Neural cell (in vitro differentiated cells): Measurements from ENCODE around the gene AFG1L. TPM values are rescaled to one million over a fixed set of nuclear protein-coding genes. Genes with fewer than 3 reads are reported as not detected.
"Not testable (repeated sequence)": the region's sequence is repeated elsewhere in the genome, so short reads cannot be mapped to it uniquely, and the experiment has no call there.

ENCODE experiments used
- H2AFZ ChIP-seq: fragments of 200-600, 300-800 bp; sonication (generic), shearing (Covaris generic); 2 replicates; pipeline ENCODE4 v1.6.0; 2014; ENCODE audit warnings: low read depth, mild to moderate bottlenecking, antibody characterized with exemption, low read length, moderate library complexity
- H3F3A ChIP-seq: fragments of 200-600 bp; shearing (Covaris generic); 2 replicates; pipeline ENCODE4 v1.6.1; 2016; ENCODE audit warnings: mild to moderate bottlenecking, moderate library complexity, mixed read lengths, antibody characterized with exemption, low read length; ENCODE audit not compliant: insufficient read depth, poor library complexity, severe bottlenecking
- H3K27ac ChIP-seq: fragments of 200-600, 300-800 bp; sonication (generic), shearing (Covaris generic); 2 replicates; pipeline ENCODE4 v1.5.1; 2014; ENCODE audit warnings: mild to moderate bottlenecking, low read length, moderate library complexity
- H3K27me3 ChIP-seq: fragments of 300-800, 200-600 bp; sonication (generic), shearing (Covaris generic); 2 replicates; pipeline ENCODE4 v1.6.0; 2014; ENCODE audit warnings: mild to moderate bottlenecking, low read depth, low read length, moderate library complexity; ENCODE audit not compliant: insufficient read depth
- H3K36me3 ChIP-seq: fragments of 300-800, 200-600 bp; sonication (generic), shearing (Covaris generic); 2 replicates; pipeline ENCODE4 v1.5.1; 2014; ENCODE audit warnings: mild to moderate bottlenecking, antibody characterized with exemption, low read length, moderate library complexity; ENCODE audit not compliant: insufficient read depth
- H3K4me2 ChIP-seq: fragments of 300-800, 200-600 bp; sonication (generic), shearing (Covaris generic); 2 replicates; pipeline ENCODE4 v1.6.0; 2014; ENCODE audit warnings: mild to moderate bottlenecking, low read length
- H3K4me3 ChIP-seq: fragments of 300-800, 200-600 bp; sonication (generic), shearing (Covaris generic); 2 replicates; pipeline ENCODE4 v1.5.1; 2014; ENCODE audit warnings: mild to moderate bottlenecking, low read length, moderate library complexity
- H3K79me2 ChIP-seq: fragments of 200-600 bp; shearing (Covaris generic); replicated peaks from 2 replicates; pipeline ENCODE4 v1.6.0; 2014; ENCODE audit warnings: mild to moderate bottlenecking, low read length, moderate library complexity; ENCODE audit not compliant: insufficient read depth
- H3K9ac ChIP-seq: fragments of 300-800, 200-600 bp; sonication (generic), shearing (Covaris generic); 2 replicates; pipeline ENCODE4 v1.6.1; 2016; ENCODE audit warnings: mild to moderate bottlenecking, low read length, mixed read lengths
- H3K9me2 ChIP-seq: fragments of 200-600 bp; shearing (Covaris generic); 2 replicates; pipeline ENCODE4 v1.6.1; 2016; ENCODE audit warnings: mild to moderate bottlenecking, low read length, mixed read lengths; ENCODE audit not compliant: insufficient read depth
- H3K9me3 ChIP-seq: fragments of 200-600, 300-800 bp; sonication (generic), shearing (Covaris generic); 2 replicates; pipeline ENCODE4 v1.6.1; 2016; ENCODE audit warnings: mild to moderate bottlenecking, mixed run types, low read length, moderate library complexity, mixed read lengths
- H4K20me1 ChIP-seq: fragments of 200-600 bp; shearing (Covaris generic); 2 replicates; pipeline ENCODE4 v1.6.1; 2016; ENCODE audit warnings: mild to moderate bottlenecking, mixed run types; ENCODE audit not compliant: insufficient read depth
- CTCF ChIP-seq: fragments of 450-650 bp; IDR thresholded peaks from 2 replicates; pipeline ENCODE4 v1.5.1; 2014; ENCODE audit warnings: antibody characterized with exemption, mild to moderate bottlenecking, moderate library complexity; ENCODE audit not compliant: poor library complexity, severe bottlenecking
- EP300 ChIP-seq: fragments of 450-650 bp; conservative IDR thresholded peaks from 2 replicates; pipeline ENCODE4 v1.6.1; 2014; ENCODE audit warnings: antibody characterized with exemption, mild to moderate bottlenecking, moderate library complexity; ENCODE audit not compliant: poor library complexity, severe bottlenecking
- EZH2 ChIP-seq: fragments of 200-600, 300-800 bp; shearing (Covaris generic), sonication (generic); IDR thresholded peaks from 2 replicates; pipeline ENCODE4 v1.6.1; 2014; ENCODE audit warnings: antibody characterized with exemption, low read length, borderline replicate concordance, mild to moderate bottlenecking; ENCODE audit not compliant: insufficient read depth, poor library complexity, severe bottlenecking
- MXI1 ChIP-seq: fragments of 450-650 bp; conservative IDR thresholded peaks from 2 replicates; pipeline ENCODE4 v1.6.1; 2014; ENCODE audit warnings: antibody characterized with exemption, mild to moderate bottlenecking; ENCODE audit not compliant: poor library complexity, severe bottlenecking
- POLR2AphosphoS5 ChIP-seq: IDR thresholded peaks from 2 replicates; pipeline ENCODE4 v1.6.1; 2012
- RAD21 ChIP-seq: fragments of 450-650 bp; conservative IDR thresholded peaks from 2 replicates; pipeline ENCODE4 v1.6.1; 2014; ENCODE audit warnings: antibody characterized with exemption, mild to moderate bottlenecking, moderate library complexity
- REST ChIP-seq: IDR thresholded peaks from 2 replicates; pipeline ENCODE4 v1.6.1; 2012; ENCODE audit warnings: borderline replicate concordance
- SMC3 ChIP-seq: fragments of 450-650 bp; conservative IDR thresholded peaks from 2 replicates; pipeline ENCODE4 v1.6.1; 2014; ENCODE audit warnings: antibody characterized with exemption, mild to moderate bottlenecking, moderate library complexity; ENCODE audit not compliant: poor library complexity
- TAF1 ChIP-seq: IDR thresholded peaks from 2 replicates; pipeline ENCODE4 v1.6.1; 2012; ENCODE audit warnings: low read depth
- polyA plus RNA-seq: library from polyadenylated mRNA; depleted of rRNA; stranded (reverse); fragments of >200 nt; gene quantifications from 2 replicates; pipeline ENCODE4 v1.2.3, GENCODE V29; 2014

Gene AFG1L
- polyA plus RNA-seq, 1 donor from 2014 or later: 3.3 TPM

GRCh38 chr6:108559884-108560462, 265.1 kb downstream of the AFG1L start:
- no peaks in the 10 kb centered on the region for H3K9me3 ChIP-seq
- H4K20me1 ChIP-seq: peaks cover 19% of the 10 kb centered on the region
- H3K79me2 ChIP-seq: peaks cover 32% of the 10 kb centered on the region
- peak; percentile 15 for TF ChIP-seq REST
- no peak for TF ChIP-seq EZH2
- TF ChIP-seq POLR2AphosphoS5: peak; percentile 58
- TF ChIP-seq RAD21: no peak
- peak; percentile 23 for TF ChIP-seq EP300
- peak; percentile 1 for TF ChIP-seq MXI1
- peak; percentile 68 for TF ChIP-seq TAF1
- peak overlapping the region; percentile 97 for H3K9ac ChIP-seq
- H3K27me3 ChIP-seq: no peaks in the 10 kb centered on the region
- H3K36me3 ChIP-seq: no peaks in the 10 kb centered on the region
- H2AFZ ChIP-seq: peak overlapping the region; percentile 83
- no peaks in the 10 kb centered on the region for H3K9me2 ChIP-seq
- H3K27ac ChIP-seq: peak overlapping the region; percentile 94
- H3F3A ChIP-seq: no peaks in the 10 kb centered on the region
- peak overlapping the region; percentile 65 for H3K4me2 ChIP-seq
- H3K4me3 ChIP-seq: peak overlapping the region; percentile 99

- no peaks in the 10 kb centered on the region for H3F3A ChIP-seq
- no peaks in the 10 kb centered on the region for H3K36me3 ChIP-seq
- TF ChIP-seq POLR2AphosphoS5 (peak; percentile 46), RAD21 (no peak), EP300 (no peak), REST (no peak), CTCF (no peak), EZH2 (no peak), TAF1 (no peak), MXI1 (peak; percentile 14), SMC3 (no peak)
- H3K4me2 ChIP-seq: peak within 1 kb of the TSS; percentile 65
- H3K79me2 ChIP-seq: peaks cover 39% of the 10 kb centered on the region
- peak within 1 kb of the TSS; percentile 99 for H3K4me3 ChIP-seq
- H2AFZ ChIP-seq: peak within 1 kb of the TSS; percentile 83
- peak within 1 kb of the TSS; percentile 94 for H3K27ac ChIP-seq
- H3K9me3 ChIP-seq: no peaks in the 10 kb centered on the region
- H3K9me2 ChIP-seq: no peaks in the 10 kb centered on the region
- H3K27me3 ChIP-seq: no peaks in the 10 kb centered on the region
- peaks cover 19% of the 10 kb centered on the region for H4K20me1 ChIP-seq
- peak within 1 kb of the TSS; percentile 97 for H3K9ac ChIP-seq
Measured at GRCh38 chr6:108560463-108561308, 265.8 kb downstream of the AFG1L start, which contains the start of gene FOXO3. Gene FOXO3 (plus strand): TSS chr6:108560917. CDS start chr6:108561209, 292 bp downstream.

GRCh38 chr6:108561309-108561647, 266.4 kb downstream of the AFG1L start:
- Histone ChIP-seq H4K20me1 (peaks cover 22% of the 10 kb centered on the region), H3K9ac (peak overlapping the region; percentile 97), H3K4me3 (peak overlapping the region; percentile 99), H3K79me2 (peaks cover 45% of the 10 kb centered on the region)
- H3K27me3 ChIP-seq, H3F3A ChIP-seq, H3K9me3 ChIP-seq, H3K36me3 ChIP-seq, H2AFZ ChIP-seq, H3K4me2 ChIP-seq, H3K27ac ChIP-seq, H3K9me2 ChIP-seq: not testable (repeated sequence)
